GM18498 (cell line): Measurements from ENCODE around the gene ANAPC15.

Source experiments
- ATAC-seq: cut with Tn5 transposase; IDR thresholded peaks from one replicate; pipeline ENCODE4 v1.9.1; 2021; ENCODE audit warnings: mild to moderate bottlenecking, moderate library complexity; ENCODE audit not compliant: unreplicated experiment

Gene ANAPC15

GRCh38 chr11:72085621-72086351, 26.7 kb downstream of the ANAPC15 start:
- no peak for ATAC-seq

GRCh38 chr11:72084965-72085364, 27.5 kb downstream of the ANAPC15 start:
- no peak for ATAC-seq

GRCh38 chr11:72084076-72084475, 28.4 kb downstream of the ANAPC15 start:
- no peak for ATAC-seq

- ATAC-seq: no peak
These were observed 29.1 kb downstream of the ANAPC15 start for GRCh38 chr11:72083414-72083813.

GRCh38 chr11:72081821-72082453, 30.6 kb downstream of the ANAPC15 start:
- ATAC-seq: no peak

- no peak for ATAC-seq
These were observed 31.3 kb downstream of the ANAPC15 start for GRCh38 chr11:72081184-72081644.

- peak; percentile 91 for ATAC-seq
These were observed 31.9 kb downstream of the ANAPC15 start, which contains the start of the genes LRRC51 and NUMA1 for GRCh38 chr11:72080326-72081183. LRRC51 (plus strand) TSS chr11:72080850; CDS start chr11:72089084, 8,234 bp downstream. NUMA1 (minus strand) TSS chr11:72080542; CDS start chr11:72035943, 44,599 bp downstream.

- ATAC-seq: no peak
These were observed 32.6 kb downstream of the ANAPC15 start for GRCh38 chr11:72079819-72080325.

- no peak for ATAC-seq
These were observed 34.0 kb downstream of the ANAPC15 start for GRCh38 chr11:72078477-72078876.

- no peak for ATAC-seq
These were observed 36.7 kb downstream of the ANAPC15 start for GRCh38 chr11:72075756-72076155.

- ATAC-seq: no peak
These were observed 37.4 kb downstream of the ANAPC15 start for GRCh38 chr11:72075109-72075508.

- no peak for ATAC-seq
These were observed 40.1 kb downstream of the ANAPC15 start for GRCh38 chr11:72072348-72072747.

- no peak for ATAC-seq
These were observed 42.0 kb downstream of the ANAPC15 start for GRCh38 chr11:72070491-72070890.

- peak; percentile 67 for ATAC-seq
These were observed 42.7 kb downstream of the ANAPC15 start for GRCh38 chr11:72069787-72070251.

- peak; percentile 33 for ATAC-seq
These were observed 43.3 kb downstream of the ANAPC15 start for GRCh38 chr11:72069200-72069599.

GRCh38 chr11:72067676-72068075, 44.8 kb downstream of the ANAPC15 start:
- no peak for ATAC-seq

GRCh38 chr11:72067266-72067665, 45.2 kb downstream of the ANAPC15 start:
- ATAC-seq: no peak

- no peak for ATAC-seq
These were observed 45.6 kb downstream of the ANAPC15 start for GRCh38 chr11:72066855-72067254.

- ATAC-seq: no peak
These were observed 50.6 kb downstream of the ANAPC15 start for GRCh38 chr11:72061739-72062396.
